Occipital lobe (tissue), 2 donors: ENCODE results near the gene P4HA1. TPM values are rescaled to one million over a fixed set of nuclear protein-coding genes. Genes with fewer than 3 reads are reported as not detected.
"Not testable (repeated sequence)": the region's sequence is repeated elsewhere in the genome, so short reads cannot be mapped to it uniquely, and the experiment has no call there.

Experiments
- DNase-seq: peaks from one replicate; lab custom pipeline; 2025; lab: John Stamatoyannopoulos, UW
- total RNA-seq: library from RNA; depleted of rRNA; stranded (reverse); fragments of >200 nt; gene quantifications from one replicate; pipeline ENCODE4 v1.2.3, GENCODE V29; 2014

The P4HA1 gene
- total RNA-seq, 1 donor from 2014 or later = 41.3 TPM

GRCh38 chr10:73043766-73044377 is 52.8 kb downstream of the P4HA1 start:
- no peak for DNase-seq

GRCh38 chr10:73043319-73043718 is 53.3 kb downstream of the P4HA1 start:
- no peak for DNase-seq

- DNase-seq = no peak
Observed at GRCh38 chr10:73042130-73042529, 54.5 kb downstream of the P4HA1 start.

- DNase-seq = no peak
Observed at GRCh38 chr10:73039635-73040034, 57.0 kb downstream of the P4HA1 start.

GRCh38 chr10:73036285-73036684 is 60.4 kb downstream of the P4HA1 start:
- DNase-seq = not testable (repeated sequence)

- no peak for DNase-seq
Observed at GRCh38 chr10:73032536-73032935, 64.1 kb downstream of the P4HA1 start.

GRCh38 chr10:73026623-73027022 is 70.0 kb downstream of the P4HA1 start:
- DNase-seq = not testable (repeated sequence)

- DNase-seq = not testable (repeated sequence)
Observed at GRCh38 chr10:73023455-73024070, 73.1 kb downstream of the P4HA1 start.

- not testable (repeated sequence) for DNase-seq
Observed at GRCh38 chr10:73022961-73023360, 73.7 kb downstream of the P4HA1 start.

- DNase-seq = not testable (repeated sequence)
Observed at GRCh38 chr10:73021538-73022164, 75.0 kb downstream of the P4HA1 start.

GRCh38 chr10:73021050-73021449 is 75.6 kb downstream of the P4HA1 start:
- no peak for DNase-seq

- no peak for DNase-seq
Observed at GRCh38 chr10:73019100-73019499, 77.6 kb downstream of the P4HA1 start.

GRCh38 chr10:73018632-73019031 is 78.0 kb downstream of the P4HA1 start:
- no peak for DNase-seq

- no peak for DNase-seq
Observed at GRCh38 chr10:73017955-73018480, 78.6 kb downstream of the P4HA1 start.

- no peak for DNase-seq
Observed at GRCh38 chr10:73015779-73016178, 80.9 kb downstream of the P4HA1 start.

GRCh38 chr10:73003822-73004221 is 92.8 kb downstream of the P4HA1 start:
- DNase-seq = no peak

- no peak for DNase-seq
Observed at GRCh38 chr10:73000973-73001372, 95.7 kb downstream of the P4HA1 start.

- DNase-seq = no peak
Observed at GRCh38 chr10:72997099-72997498, 99.6 kb downstream of the P4HA1 start.

GRCh38 chr10:72995459-72995858 is 101.2 kb downstream of the P4HA1 start:
- not testable (repeated sequence) for DNase-seq

- DNase-seq = not testable (repeated sequence)
Observed at GRCh38 chr10:72989771-72990170, 106.9 kb downstream of the P4HA1 start.

- DNase-seq = not testable (repeated sequence)
Observed at GRCh38 chr10:72984618-72985017, 112.0 kb downstream of the P4HA1 start.

- DNase-seq = no peak
Observed at GRCh38 chr10:72981882-72982529, 114.7 kb downstream of the P4HA1 start.
